HG03108 (cell line): Measurements from ENCODE around the gene ZMYND8.
"Not testable (repeated sequence)": the region's sequence is repeated elsewhere in the genome, so short reads cannot be mapped to it uniquely, and the experiment has no call there.

Experiments used
- ATAC-seq: cut with Tn5 transposase; IDR thresholded peaks from one replicate; pipeline ENCODE4 v1.9.1; 2021; ENCODE audit warnings: moderate library complexity; ENCODE audit not compliant: unreplicated experiment

Gene ZMYND8

GRCh38 chr20:47290666-47291430 lies 65.7 kb downstream of the ZMYND8 start:
- no peak for ATAC-seq

GRCh38 chr20:47290008-47290407 lies 66.5 kb downstream of the ZMYND8 start:
- no peak for ATAC-seq

GRCh38 chr20:47289096-47289495 lies 67.4 kb downstream of the ZMYND8 start:
- no peak for ATAC-seq

- not testable (repeated sequence) for ATAC-seq
Measured at GRCh38 chr20:47288530-47288929, 68.0 kb downstream of the ZMYND8 start.

- ATAC-seq, result no peak
Measured at GRCh38 chr20:47287609-47288144, 68.8 kb downstream of the ZMYND8 start.

GRCh38 chr20:47286681-47287080 lies 69.8 kb downstream of the ZMYND8 start:
- ATAC-seq, result no peak

GRCh38 chr20:47285189-47285588 lies 71.3 kb downstream of the ZMYND8 start:
- no peak for ATAC-seq

- no peak for ATAC-seq
Measured at GRCh38 chr20:47284373-47284772, 72.1 kb downstream of the ZMYND8 start.

GRCh38 chr20:47283411-47283810 lies 73.1 kb downstream of the ZMYND8 start:
- ATAC-seq, result no peak

GRCh38 chr20:47282864-47283263 lies 73.6 kb downstream of the ZMYND8 start:
- no peak for ATAC-seq

- ATAC-seq, result no peak
Measured at GRCh38 chr20:47281376-47281775, 75.1 kb downstream of the ZMYND8 start.

GRCh38 chr20:47280668-47281067 lies 75.8 kb downstream of the ZMYND8 start:
- no peak for ATAC-seq

- ATAC-seq, result no peak
Measured at GRCh38 chr20:47280228-47280627, 76.3 kb downstream of the ZMYND8 start.

GRCh38 chr20:47278907-47279348 lies 77.6 kb downstream of the ZMYND8 start:
- no peak for ATAC-seq

- not testable (repeated sequence) for ATAC-seq
Measured at GRCh38 chr20:47277535-47277872, 79.0 kb downstream of the ZMYND8 start.

GRCh38 chr20:47276851-47277534 lies 79.5 kb downstream of the ZMYND8 start:
- no peak for ATAC-seq

GRCh38 chr20:47276251-47276650 lies 80.2 kb downstream of the ZMYND8 start:
- no peak for ATAC-seq

GRCh38 chr20:47275548-47275947 lies 81.0 kb downstream of the ZMYND8 start:
- ATAC-seq, result no peak

- peak; percentile 78 for ATAC-seq
Measured at GRCh38 chr20:47274401-47275108, 81.9 kb downstream of the ZMYND8 start.

- ATAC-seq, result no peak
Measured at GRCh38 chr20:47273591-47274235, 82.8 kb downstream of the ZMYND8 start.
